GM21786 (cell line): ENCODE data around the gene MIAT.
"Not testable (repeated sequence)": the region's sequence is repeated elsewhere in the genome, so short reads cannot be mapped to it uniquely, and the experiment has no call there.

Experiments
- ATAC-seq: cut with Tn5 transposase; IDR thresholded peaks from one replicate; pipeline ENCODE4 v1.9.1; 2021; ENCODE audit not compliant: unreplicated experiment

Gene MIAT

DNA sequence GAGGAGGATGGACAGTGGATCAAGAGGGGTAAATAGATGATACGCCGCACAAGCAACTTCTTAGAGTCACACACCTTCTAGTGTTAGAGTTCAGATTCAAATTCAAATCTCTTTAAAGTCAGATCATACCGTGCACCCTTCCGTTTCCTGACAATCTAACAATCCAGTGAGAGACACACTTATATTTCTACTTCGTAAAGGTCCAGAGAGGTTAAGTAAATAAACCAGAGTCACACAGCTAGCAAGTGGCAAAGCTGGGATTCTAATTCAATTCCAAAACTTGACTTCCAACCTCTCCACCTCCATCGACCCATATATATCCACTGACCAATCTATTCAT lies 34.0 kb downstream of the MIAT start:
- no peak for ATAC-seq

DNA sequence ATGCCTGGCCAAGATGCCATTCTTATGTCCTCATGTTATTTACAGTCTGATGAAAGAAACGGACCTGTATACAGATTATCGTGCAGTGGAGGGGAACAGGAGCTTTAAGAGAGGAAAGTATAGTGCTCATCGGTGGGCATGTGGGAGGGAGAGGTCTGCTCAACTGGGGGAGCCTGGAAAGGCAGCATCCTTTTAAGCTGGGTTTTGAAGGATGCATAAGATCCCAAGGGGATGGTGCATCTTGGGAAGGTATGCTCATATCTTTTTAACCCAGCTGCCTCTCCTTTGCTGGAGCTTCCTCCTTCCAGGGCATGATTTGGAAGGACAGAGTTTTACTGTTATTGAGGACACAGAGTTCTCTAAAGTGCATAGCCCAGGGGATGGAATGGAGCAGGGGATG lies 34.8 kb downstream of the MIAT start:
- ATAC-seq, result no peak

DNA sequence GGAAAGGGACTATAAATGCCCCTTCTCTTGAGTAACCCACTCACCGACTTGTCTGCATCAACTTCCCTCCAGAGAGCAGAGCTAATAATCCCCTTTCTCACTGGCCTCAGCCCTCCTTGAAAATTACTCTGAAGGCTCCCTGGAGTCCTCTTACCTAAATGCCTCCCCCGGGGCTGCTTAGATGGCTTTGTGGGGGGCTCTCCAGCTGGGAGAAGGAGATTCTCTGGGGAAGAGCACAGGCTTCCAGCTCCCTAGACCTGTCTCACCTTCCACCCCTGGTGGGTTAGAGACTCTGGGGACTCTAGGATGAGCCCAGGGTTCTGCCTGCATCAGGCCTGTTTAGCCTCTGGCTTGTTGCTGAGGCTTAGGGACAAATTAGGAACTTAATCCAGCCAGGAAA lies 39.8 kb downstream of the MIAT start:
- no peak for ATAC-seq

DNA sequence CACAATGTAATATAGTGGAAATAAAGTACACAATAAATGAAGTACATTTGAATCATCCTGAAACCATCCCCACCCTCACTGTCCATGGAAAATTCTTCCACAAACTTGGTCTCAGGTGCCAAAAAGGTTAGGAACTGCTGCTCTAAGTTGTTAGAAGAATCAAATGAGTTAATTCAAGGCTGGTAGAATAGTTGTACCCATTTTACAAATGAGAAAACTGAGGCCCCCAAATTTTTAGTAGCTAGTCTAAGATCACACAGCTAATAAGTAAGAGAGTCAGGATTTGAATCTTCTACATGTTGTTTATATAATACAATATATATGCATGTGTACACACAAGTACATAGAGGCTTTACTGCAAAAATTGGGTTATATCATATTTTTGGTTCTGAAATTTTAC lies 43.1 kb downstream of the MIAT start:
- no peak for ATAC-seq

DNA sequence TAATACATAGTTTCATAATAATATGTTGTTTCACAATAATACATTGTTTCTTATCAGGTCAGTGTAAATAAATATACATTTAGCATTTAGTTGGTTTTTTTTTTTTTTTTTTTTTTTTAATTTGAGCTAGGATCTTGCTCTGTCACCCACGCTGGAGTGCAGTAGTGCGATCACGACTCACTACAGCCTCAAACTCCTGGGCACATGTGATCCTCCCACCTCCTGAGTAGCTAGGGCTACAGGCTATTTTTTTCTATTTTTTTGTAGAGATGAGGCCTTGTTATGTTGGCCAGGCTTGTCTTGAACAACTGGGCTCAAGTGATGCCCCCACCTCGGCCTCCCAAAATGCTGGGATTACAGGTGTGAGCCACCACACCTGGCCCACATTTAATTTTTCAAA lies 43.5 kb downstream of the MIAT start:
- no peak for ATAC-seq

DNA sequence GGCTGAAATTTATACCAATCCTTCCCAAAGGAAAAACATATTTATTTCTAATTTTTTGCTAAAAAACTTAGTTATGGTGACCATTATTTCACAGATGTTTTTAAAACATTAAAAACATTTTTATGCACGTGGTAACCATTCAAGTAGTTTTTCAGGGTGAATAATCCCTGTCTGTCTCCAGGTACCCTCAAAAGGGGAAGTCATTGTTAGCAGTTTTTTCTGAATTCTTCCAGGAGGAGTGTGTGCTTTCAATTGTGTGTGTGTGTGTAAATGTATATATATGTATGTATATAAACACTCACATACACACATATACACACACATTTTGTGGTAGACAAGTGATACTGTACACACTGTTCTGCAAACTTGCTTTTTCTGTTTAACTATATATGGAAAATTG lies 43.9 kb downstream of the MIAT start:
- ATAC-seq, result no peak

DNA sequence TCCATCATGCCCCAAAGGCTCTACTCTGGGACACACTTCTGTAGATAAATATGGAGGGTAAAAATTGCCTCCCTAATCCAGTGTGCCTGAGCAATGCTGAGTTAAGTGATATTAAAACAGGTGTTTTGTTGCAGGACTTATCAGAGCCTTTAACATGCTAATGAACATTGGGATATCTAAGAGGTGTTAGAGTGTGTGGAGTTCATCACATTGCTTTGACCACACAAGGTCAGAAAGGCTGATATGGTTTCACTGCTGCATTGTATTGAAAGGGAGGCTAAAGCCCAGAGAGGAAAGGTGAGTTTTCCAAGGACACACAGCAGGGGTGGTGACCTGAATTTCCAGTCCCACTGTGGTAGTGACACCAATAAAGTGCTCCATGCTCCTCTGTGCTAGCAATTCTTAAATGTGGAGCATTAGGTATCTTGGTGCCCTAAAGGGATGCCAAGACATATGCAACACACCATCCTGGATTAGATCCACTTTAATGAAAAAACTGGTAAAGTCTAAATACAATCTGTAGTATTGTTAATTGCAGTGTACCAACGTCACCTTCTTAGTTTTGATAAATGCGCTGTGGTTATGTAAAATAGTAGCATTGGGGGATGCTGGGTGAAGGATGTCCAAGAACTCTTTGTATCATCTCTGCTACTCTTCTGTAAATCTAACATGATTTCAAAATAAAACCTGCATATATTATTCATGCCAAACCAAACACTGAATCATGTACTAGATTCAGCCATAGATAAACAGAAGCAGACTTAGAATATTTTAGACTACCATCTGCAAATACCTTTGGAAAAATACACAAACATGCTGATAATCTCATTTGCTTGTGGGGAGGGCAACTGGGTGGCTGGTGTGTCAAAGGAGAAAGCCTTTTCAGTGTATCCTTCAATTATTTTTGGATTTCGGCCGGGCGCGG lies 45.8 kb downstream of the MIAT start:
- ATAC-seq, result no peak

DNA sequence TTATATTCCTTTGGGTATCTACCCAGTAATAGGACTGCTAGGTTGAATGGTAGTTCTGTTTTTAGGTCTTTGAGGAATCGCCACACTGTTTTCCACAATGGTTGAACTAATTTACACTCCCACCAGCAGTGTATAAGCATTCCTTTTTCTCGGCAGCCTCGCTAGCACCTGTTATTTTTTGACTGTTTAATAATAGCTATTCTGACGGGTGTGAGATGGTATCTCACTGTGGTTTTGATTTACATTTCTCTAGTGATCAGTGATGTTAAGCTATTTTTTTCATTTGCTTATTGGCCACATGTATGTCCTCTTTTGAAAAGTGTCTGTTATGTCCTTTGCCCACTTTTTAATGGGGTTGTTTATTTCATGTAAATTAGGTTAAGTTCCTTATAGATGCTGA lies 48.0 kb downstream of the MIAT start:
- not testable (repeated sequence) for ATAC-seq

DNA sequence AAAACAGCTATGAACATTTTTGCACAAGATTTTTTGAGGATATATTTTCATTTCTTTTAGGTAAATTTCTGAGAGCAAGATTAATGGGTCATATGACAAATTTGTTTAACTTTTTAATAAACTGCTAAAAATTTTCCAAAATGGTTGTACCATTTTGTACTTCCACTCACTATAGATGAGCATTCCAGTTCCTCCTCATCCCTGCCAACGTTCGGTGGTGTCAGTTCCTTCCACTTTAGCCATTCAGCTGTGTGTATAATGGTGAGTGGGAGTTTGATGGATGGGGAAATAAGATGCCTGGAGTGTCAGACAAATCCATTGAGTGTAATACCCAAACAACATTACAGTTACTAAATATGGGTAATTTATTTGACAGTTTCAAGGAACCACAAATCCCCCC lies 49.7 kb downstream of the MIAT start:
- no peak for ATAC-seq

DNA sequence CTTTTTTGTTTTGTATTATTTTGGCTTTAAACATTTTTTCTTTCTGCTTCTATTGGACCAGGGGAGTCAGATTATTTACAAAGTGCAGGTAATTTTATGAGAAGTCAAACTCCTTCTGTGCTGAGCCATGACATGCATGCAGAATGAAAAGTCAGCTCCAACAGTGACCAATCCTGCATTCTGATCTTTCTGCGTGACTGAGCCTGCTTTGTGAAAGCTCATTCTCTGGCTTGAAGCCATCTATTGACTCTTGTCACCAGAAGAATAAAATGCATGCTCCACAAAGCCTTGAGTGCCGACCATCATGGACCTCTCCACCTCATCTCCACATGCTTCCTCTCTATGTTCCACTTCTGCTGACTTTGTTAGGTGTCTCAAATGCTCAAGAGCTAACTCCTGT lies 50.2 kb downstream of the MIAT start:
- ATAC-seq, result no peak

DNA sequence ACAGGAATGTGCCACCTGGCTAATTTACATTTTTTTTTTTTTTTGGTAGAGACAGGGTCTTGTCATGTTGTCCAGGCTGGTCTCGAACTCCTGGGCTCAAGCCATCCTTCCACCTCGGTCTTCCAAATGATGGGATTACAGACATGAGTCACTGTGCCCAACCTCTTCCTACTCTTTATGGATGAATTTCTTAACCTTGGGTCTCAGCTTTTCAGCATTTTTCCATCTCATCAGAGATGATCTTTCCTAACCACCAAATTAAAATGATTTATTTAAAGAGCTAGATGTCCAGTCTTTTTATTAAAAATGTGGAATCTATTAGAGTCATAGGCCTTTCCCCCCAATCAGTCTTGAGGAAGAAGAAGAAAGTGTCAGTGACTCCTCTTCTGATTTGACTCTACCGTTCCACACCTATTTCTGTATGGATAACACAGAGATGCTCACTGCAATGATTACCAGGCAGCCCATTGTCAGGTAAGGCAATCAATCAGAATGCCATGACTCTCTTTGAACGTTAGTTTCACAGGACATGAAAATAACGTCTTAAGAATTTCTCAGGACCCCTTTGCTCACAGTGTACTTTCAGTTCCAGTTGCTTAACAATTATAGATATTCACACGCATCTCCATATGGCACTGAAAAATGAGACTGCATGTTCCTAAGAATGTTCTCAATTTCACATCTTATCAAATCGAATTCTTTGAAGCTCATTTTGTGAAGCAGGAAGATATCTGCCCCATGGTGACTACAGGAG lies 51.0 kb downstream of the MIAT start:
- no peak for ATAC-seq

DNA sequence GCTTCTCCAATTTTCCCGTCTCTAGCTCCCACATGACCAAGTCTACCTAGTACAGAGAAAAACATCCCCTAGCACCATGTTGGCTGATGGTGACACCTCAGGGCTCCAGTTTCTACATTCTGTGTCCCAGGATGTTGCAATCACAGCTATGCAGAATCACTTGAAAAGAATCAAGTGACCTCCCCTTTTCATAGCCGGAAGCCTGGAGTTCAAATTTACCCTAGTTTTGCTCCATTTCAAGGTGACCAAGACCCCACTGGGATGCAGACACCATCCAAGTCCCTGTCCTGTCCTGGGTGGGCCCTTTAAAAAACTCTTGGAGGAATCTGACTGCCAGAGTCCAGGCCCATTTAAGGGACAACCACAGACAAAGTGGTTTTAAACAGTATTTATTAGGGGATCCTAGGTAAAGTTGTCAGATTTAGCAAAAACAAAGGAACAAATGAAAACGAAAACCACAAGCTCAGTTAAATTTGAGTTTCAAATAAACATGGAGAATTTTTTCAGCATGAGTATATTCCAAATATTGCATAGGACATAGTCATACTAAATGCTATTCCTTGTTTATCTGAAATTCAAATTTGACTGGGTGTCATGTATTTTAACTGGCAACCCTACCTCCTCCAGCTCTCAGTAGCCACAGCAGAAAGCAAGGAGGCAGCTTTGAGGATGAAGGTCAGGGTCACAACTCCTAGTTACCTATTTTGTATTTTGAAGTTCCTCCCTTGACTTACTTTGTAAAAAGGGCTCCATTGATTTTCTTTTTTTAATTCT lies 52.4 kb downstream of the MIAT start:
- no peak for ATAC-seq

DNA sequence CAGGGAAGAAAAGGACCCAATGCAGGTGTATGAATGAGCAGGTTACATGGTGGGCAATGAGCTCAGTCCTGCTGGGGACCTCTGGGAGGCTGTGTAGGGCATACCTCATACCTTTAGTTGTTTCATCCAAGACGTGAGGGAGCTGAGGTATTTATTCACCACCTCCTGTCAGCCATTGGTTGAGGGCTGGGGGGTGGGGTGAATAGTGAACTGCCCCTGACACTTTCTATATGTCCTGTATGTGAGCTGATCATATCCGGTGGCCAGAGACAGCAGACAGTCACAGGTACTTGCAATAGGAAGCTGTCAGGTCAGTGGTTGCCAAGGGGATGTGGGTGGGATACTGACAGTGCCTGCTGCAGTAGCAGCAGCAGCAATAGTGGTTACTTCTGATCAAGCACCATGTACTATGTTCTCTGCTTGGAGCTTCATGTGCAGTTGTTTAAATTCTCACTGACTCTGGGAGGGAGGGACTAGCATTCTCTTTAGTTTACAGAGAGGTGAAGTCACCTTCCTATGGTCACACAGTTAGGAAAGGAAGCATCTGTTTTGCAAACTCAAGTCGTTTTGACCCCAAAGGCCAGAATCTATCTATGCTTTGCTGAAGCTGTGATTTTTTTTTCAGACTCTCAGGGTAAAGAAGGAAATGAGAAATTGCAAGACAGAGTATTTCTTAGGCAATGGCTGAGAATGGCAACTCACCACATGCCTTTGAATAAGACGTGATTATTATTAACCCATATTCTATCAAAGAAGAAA lies 54.0 kb downstream of the MIAT start:
- ATAC-seq, result no peak

DNA sequence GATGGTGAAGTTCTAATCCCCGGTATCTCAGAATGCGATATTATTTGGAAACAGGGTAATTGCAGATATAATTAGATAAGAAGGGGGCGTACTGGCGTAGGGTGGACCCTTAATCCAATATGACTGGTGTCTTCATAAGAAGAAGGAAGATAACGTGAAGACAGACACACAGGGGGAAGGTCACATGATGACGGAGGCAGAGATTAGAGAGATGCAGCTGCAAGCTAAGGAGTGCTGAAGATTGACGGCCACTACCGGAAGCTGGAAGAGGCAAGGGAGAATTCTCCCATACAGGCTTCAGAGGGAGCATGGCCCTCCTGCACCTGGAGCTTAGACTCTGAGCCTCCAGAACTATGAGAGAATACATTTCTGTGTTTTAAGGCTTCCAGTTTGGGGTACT lies 54.8 kb downstream of the MIAT start:
- no peak for ATAC-seq

DNA sequence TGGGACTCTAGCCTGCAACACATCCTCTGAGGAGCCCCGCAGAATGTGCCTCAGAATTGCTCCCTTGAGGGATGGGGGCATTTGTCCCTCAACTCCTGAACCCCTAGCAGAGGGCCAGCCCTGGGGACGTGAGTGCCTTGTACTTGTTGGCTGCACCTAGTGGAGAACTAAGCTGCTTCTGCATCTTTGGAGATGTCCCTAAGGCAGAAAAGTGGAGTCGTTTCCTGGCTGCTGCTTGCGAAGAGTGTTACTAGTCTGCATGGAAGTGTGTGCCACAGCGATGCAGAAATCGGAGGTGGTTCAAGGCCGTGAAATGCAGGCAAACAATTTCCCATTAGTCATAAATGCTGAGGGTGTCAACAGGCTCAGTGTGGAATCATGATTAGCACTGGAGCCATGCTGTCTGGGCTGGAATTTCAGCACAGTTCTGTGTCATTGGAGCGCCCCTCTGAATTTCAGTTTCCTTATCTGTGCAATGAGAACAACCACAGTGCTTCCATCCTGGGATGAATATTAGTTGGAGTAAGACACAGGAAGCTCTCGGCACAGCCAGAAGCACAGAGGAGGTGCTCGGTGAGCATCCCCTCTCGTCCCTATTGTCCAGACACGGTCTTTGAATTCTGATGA lies 56.5 kb downstream of the MIAT start:
- no peak for ATAC-seq

DNA sequence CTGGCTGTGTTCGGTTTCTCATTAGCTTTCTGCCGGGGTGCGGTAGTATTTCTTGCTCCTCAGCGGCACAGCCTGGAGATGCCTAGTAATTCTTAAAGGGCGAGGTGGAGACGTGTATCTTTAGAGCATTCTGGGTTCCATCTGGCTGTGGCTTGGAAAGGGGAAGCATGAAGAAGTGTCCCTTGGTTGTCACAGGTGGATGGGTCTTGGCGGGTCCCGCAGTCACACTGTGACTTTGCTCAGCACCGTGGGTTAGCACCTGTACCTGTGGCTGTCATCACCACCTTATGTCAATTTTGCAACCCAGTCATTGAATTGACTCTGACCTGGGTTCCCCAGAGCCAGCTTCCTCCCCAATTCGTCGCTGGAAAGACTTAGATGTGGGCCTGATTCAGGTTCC lies 57.6 kb downstream of the MIAT start:
- ATAC-seq, result no peak

DNA sequence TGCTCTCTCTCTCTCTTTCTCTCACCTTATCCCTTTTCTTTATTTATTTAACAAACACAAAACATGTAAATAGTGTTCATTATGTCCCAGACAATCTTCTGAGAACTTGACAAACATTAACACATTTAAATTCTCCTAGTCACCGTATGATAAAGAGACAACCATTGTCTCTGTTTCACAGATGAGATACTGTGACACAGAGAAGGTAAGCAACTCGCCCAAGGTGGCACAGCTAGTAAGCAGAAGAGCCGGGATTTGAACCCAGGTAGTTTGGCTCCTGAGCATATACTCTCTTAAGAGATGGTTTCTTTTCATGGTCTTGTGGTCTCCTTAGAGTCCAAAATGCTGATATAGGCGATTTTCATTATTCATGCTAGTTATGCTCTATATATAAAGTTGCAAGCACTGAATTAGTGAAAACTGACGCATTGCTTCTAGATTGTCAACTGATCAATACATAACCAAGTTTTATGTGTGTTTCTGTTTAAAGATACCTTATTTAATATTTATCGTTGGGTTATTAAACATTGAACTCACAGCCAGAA lies 58.1 kb downstream of the MIAT start:
- no peak for ATAC-seq

DNA sequence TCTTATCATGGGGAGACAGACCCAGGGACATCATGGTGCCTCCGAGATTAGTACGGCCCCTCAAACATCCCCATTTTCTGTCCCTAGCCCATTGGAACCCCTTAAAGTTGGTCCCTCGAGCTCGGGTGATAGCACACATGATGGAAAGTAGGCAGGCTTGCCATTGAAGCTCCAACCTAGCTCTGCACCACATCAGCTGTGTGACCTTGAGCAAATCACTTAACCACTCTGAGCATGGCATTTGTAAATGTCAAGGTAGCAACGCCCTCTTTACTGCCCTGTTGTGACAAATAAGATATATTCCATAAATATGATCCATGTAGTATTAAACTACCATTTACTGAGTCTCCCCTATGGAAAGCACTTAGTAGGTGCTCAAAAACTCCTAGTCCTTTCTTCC lies 61.1 kb downstream of the MIAT start:
- no peak for ATAC-seq

DNA sequence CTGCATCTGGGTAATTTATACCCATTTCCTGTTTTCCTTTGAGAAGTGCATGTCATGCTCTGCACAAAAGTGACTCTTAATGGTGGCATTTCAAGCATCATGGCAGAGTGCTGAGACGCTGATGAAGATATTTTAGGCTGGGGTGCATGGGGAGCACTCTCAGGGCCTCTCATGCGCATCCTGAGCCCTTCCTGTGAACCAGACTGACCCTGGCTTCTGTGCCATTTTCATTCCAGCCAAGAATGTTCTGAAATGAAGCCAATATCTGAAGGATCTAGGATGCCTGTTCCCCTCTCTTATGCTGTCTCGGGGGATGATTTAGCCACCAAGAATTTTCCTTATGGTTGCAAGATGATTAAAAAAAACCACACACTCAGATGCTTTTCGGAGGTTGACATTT lies 61.5 kb downstream of the MIAT start:
- no peak for ATAC-seq

DNA sequence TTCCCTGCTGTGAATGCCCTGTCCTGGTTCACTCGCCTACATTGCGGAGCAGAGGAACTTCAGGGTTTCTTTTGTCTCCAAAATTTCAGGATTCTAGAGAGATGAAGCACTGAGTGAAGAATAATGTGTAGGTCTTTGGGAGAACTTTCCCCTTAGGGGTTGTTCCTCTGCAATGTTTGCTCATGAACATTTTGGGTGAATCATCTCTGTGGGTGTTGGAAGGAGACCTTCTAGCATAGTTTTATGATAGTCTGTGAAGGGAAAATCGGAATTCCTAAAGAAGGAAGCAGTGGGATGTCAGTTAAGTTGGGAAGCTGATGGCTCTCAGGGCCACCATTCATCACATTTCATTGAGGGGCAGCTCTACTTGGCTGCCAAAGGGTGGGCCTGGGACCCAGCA lies 64.8 kb downstream of the MIAT start:
- no peak for ATAC-seq
